ENCODE results near the gene DAPL1.

DNA sequence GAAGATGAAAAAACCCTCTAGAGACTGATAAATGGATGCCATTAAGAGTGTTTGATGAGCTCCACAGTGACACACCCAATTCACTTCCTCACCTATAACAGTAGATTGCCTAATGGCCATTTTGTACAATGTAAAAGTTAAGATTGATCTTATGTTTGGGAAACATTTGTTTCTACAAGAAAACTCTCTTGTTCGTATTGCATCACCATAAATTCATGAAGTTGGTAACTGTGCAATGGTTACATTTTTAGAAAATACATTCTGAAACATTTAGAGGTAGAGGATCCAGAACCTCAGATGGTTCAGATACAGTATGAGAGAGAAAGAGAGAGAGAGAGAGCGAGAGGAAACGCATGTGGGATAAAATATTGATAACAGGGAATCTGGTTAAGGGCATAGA is 31.8 kb downstream of the DAPL1 start:
- TF ChIP-seq, protein P1, sequence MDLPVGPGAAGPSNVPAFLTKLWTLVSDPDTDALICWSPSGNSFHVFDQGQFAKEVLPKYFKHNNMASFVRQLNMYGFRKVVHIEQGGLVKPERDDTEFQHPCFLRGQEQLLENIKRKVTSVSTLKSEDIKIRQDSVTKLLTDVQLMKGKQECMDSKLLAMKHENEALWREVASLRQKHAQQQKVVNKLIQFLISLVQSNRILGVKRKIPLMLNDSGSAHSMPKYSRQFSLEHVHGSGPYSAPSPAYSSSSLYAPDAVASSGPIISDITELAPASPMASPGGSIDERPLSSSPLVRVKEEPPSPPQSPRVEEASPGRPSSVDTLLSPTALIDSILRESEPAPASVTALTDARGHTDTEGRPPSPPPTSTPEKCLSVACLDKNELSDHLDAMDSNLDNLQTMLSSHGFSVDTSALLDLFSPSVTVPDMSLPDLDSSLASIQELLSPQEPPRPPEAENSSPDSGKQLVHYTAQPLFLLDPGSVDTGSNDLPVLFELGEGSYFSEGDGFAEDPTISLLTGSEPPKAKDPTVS (IDR thresholded peaks at IDR 0.05; ENCODE audit: low read depth, low read length) = no peak
- TF ChIP-seq, protein P2, sequence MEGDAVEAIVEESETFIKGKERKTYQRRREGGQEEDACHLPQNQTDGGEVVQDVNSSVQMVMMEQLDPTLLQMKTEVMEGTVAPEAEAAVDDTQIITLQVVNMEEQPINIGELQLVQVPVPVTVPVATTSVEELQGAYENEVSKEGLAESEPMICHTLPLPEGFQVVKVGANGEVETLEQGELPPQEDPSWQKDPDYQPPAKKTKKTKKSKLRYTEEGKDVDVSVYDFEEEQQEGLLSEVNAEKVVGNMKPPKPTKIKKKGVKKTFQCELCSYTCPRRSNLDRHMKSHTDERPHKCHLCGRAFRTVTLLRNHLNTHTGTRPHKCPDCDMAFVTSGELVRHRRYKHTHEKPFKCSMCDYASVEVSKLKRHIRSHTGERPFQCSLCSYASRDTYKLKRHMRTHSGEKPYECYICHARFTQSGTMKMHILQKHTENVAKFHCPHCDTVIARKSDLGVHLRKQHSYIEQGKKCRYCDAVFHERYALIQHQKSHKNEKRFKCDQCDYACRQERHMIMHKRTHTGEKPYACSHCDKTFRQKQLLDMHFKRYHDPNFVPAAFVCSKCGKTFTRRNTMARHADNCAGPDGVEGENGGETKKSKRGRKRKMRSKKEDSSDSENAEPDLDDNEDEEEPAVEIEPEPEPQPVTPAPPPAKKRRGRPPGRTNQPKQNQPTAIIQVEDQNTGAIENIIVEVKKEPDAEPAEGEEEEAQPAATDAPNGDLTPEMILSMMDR (IDR thresholded peaks at IDR 0.05 in 2 of 3, conservative IDR thresholded peaks at IDR 0.05 in 1 of 3; ENCODE audit: control insufficient read depth in 2 of 3, extremely low read depth in 1 of 3, insufficient read depth in 1 of 3, low read depth in 3 of 3, low read length in 3 of 3) = no peak
- no peak for TF ChIP-seq YY1 (IDR thresholded peaks at IDR 0.05; ENCODE audit: low read depth, low read length)
- no peak for TF ChIP-seq SUPT20H (IDR thresholded peaks at IDR 0.05; ENCODE audit: borderline replicate concordance, control insufficient read depth, low read depth, low read length)
- TF ChIP-seq ZZZ3 (IDR thresholded peaks at IDR 0.05; ENCODE audit: control insufficient read depth, insufficient read length, low read depth) = no peak
- no peak for TF ChIP-seq FOS (IDR thresholded peaks at IDR 0.05; ENCODE audit: borderline replicate concordance, extremely low read depth, insufficient read length)
- no peak for TF ChIP-seq TCF7 (IDR thresholded peaks at IDR 0.05; ENCODE audit: borderline replicate concordance)

Data from GM12878 (cell line).